ENCODE results near the gene CRIP3.

DNA sequence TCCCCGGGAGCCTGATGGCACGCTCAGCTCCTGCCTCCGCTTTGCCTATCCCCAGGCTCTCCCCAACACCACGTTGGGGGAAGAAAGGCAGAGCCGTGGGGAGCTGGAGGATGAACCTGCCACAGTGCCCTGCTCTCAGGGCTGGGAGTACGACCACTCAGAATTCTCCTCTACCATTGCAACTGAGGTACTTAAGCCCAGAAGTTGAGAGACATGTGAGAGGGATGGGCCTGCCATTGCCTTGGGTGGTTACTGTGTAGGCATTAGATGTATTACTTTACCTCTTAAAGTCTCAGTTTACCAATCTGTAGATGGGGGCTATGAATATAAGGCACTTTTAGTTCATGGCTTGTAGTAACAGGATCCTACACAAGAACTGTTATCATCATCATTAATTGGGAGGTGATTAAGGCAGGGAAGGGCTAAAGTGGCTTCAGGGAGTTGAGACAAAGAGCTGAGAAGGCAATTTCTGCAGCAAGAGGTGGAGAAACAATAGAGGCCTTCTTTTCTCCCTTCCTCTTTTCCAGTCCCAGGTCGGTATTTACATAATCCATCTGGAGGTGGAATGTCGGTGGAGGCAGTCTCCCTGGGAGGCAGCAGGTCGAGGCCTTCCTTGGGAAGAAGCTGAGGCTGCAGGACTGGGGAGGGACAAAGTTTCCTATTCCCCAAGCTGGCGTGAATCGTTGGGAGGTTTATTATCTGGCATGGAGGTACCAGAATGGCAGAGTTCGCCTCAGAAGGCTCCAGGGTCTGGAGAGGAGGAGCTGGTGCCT, 9.9 kb downstream of the CRIP3 start:
- TF ChIP-seq, protein P1, sequence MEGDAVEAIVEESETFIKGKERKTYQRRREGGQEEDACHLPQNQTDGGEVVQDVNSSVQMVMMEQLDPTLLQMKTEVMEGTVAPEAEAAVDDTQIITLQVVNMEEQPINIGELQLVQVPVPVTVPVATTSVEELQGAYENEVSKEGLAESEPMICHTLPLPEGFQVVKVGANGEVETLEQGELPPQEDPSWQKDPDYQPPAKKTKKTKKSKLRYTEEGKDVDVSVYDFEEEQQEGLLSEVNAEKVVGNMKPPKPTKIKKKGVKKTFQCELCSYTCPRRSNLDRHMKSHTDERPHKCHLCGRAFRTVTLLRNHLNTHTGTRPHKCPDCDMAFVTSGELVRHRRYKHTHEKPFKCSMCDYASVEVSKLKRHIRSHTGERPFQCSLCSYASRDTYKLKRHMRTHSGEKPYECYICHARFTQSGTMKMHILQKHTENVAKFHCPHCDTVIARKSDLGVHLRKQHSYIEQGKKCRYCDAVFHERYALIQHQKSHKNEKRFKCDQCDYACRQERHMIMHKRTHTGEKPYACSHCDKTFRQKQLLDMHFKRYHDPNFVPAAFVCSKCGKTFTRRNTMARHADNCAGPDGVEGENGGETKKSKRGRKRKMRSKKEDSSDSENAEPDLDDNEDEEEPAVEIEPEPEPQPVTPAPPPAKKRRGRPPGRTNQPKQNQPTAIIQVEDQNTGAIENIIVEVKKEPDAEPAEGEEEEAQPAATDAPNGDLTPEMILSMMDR (IDR thresholded peaks at IDR 0.05), result no peak
- no peak for TF ChIP-seq POLR2A (IDR thresholded peaks at IDR 0.05)
